HEK293T (cell line): ENCODE data around the gene TWIST2.

Source experiments
- FOXA1 ChIP-seq: fragments of 450-650 bp; IDR thresholded peaks from 2 replicates; pipeline ENCODE4 v1.6.1; 2016; ENCODE audit warnings: mild to moderate bottlenecking
- FOXK2 ChIP-seq: fragments of 450-650 bp; IDR thresholded peaks from 2 replicates; pipeline ENCODE4 v1.6.1; 2016; ENCODE audit warnings: mild to moderate bottlenecking
- L3MBTL2 ChIP-seq: fragments of 450-650 bp; conservative IDR thresholded peaks from 2 replicates; pipeline ENCODE4 v1.6.1; 2016; ENCODE audit warnings: mild to moderate bottlenecking
- LEF1 ChIP-seq: fragments of 450-650 bp; IDR thresholded peaks from 2 replicates; pipeline ENCODE4 v1.6.1; 2017; ENCODE audit warnings: mild to moderate bottlenecking, borderline replicate concordance
- SP1 ChIP-seq: fragments of 450-650 bp; IDR thresholded peaks from 2 replicates; pipeline ENCODE4 v1.6.1; 2017
- TARDBP ChIP-seq: fragments of 450-650 bp; IDR thresholded peaks from 2 replicates; pipeline ENCODE4 v1.6.1; 2016

- TF ChIP-seq SP1 = no peak
- no peak for TF ChIP-seq FOXK2
- no peak for TF ChIP-seq L3MBTL2
- no peak for TF ChIP-seq TARDBP
- TF ChIP-seq LEF1 = no peak
- no peak for TF ChIP-seq FOXA1
These were observed 39.7 kb downstream of the TWIST2 start for GRCh38 chr2:238887616-238888015.
